GM12874 (cell line): ENCODE data around the gene ALK.

Experiments used
- TF ChIP-seq, protein P1 (sequence below): IDR thresholded peaks from 2 replicates; pipeline ENCODE4 v1.5.1; 2011; ENCODE audit warnings: low read depth, mild to moderate bottlenecking, control low read depth, low read length, moderate library complexity; ENCODE audit not compliant: insufficient read depth

ALK gene

DNA sequence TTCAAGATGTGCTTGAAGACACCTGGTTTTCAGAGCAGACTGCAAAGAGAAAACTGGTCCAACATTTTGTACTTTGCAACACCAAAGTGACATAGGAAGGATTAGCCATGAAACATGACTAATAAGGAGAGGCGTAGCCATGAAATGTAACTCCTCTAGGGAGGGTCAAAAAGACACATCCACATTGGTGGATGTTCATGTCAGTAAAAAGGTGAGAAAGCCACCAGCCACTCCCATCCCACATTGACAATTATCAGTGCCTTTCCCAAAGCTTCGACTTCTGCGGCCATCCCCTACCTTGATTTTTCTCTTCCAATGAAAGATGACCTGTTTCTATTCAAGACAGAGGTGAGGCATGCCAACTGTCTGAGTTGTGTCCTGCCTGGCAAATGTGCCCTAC is 223.2 kb downstream of the ALK start:
- TF ChIP-seq, protein P1, sequence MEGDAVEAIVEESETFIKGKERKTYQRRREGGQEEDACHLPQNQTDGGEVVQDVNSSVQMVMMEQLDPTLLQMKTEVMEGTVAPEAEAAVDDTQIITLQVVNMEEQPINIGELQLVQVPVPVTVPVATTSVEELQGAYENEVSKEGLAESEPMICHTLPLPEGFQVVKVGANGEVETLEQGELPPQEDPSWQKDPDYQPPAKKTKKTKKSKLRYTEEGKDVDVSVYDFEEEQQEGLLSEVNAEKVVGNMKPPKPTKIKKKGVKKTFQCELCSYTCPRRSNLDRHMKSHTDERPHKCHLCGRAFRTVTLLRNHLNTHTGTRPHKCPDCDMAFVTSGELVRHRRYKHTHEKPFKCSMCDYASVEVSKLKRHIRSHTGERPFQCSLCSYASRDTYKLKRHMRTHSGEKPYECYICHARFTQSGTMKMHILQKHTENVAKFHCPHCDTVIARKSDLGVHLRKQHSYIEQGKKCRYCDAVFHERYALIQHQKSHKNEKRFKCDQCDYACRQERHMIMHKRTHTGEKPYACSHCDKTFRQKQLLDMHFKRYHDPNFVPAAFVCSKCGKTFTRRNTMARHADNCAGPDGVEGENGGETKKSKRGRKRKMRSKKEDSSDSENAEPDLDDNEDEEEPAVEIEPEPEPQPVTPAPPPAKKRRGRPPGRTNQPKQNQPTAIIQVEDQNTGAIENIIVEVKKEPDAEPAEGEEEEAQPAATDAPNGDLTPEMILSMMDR, result no peak

DNA sequence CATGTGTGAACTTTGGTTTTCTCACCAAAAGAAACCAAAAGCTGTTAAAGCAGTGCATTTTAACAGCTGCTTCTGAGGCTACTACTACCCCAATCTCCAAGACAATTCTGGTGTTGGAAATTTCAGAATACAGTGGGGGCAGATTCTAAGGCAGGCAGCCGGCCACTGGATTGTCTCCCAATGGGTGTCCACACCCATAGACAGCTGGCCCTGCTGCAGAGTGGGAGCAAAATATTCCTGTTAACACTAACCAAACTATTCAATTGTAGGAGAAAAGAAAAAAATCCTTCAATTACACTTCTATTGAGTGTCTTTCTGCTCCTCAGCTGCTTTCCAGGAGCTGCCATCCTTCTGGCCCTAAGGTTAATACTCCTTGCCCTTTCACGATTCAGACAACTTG is 223.7 kb downstream of the ALK start:
- TF ChIP-seq, protein P1, result no peak

DNA sequence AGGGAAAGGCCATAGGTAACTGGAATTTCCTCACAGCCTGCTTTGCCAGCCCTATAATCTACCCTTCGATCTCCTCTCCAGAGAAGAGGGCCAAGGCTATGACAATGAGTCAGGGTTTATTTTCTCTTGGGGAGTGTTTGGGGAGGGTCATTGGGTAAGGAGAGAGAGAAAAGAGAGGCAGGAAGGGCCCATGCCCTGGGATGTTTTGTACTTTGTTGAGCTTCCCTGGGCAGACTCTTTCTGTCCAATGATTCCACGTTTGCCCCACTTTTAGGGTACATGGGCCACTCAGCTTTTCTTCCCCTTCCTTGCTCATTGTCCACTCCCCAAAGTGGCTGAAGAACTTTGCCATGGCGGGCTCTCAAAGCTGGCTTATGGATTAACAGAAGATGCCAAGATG is 224.2 kb downstream of the ALK start:
- TF ChIP-seq, protein P1, result no peak

DNA sequence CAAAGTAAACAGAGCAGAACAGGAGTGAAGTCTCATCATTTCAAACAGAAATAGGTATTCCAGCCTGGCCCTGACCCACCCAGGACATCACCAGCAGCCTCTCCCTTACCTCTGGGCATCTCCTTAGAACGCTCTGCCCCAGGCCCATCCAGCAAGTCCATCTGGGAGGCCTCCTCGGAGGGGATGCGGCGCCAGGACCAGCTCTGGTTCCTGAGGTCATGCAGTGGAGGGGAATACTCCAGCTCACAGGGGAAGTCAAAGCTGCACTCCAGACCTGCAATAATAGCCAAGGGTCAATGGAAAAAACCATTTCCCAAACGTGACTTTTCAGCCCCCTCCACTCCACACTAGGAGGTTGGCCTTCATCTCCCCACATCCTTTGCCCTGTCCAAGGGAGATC is 226.6 kb downstream of the ALK start:
- TF ChIP-seq, protein P1, result no peak

DNA sequence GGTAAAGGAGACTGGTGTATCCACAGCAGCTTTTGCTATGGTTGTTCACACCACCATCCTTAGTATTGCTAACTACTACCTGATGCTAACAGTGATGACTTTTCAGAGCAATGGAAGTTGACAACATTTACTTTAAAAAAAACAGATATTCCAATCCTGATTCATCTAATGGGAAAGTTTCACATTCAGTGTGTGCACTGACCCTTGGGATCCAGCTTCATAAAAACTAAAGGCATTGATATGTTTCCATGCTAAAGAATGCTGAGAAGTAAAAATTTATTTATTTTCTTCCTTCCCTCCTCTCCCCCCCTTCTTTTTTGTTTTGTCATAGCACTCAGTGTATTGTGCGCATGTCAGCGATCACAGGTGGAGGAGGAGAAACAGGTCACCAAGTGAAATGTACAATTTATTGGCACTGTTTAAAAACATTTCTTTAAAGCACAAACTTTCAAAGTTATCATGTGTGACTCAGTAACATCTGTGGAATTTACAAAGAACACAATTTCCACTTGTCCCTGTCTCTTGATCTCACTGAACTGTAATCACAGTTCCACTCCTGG is 229.9 kb downstream of the ALK start:
- TF ChIP-seq, protein P1, result no peak

DNA sequence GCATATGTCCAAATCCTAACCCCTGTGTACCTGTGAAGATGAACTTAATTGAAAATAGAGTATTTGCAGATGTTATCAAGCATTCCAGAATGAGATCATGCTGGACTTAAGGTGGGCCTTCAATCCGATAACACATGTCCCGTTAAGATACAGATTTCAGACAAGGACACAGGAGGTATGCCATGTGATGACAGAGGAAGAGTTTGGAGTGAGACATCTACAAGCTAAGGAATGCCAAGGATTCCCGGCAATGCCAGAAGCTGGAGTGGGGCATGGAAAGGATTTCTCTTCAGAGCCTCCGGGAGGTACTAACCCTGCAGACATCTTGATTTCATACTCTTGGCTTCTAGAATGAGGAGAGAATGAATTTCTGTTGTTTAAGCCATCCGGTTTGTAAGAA is 231.7 kb downstream of the ALK start:
- TF ChIP-seq, protein P1, result no peak

DNA sequence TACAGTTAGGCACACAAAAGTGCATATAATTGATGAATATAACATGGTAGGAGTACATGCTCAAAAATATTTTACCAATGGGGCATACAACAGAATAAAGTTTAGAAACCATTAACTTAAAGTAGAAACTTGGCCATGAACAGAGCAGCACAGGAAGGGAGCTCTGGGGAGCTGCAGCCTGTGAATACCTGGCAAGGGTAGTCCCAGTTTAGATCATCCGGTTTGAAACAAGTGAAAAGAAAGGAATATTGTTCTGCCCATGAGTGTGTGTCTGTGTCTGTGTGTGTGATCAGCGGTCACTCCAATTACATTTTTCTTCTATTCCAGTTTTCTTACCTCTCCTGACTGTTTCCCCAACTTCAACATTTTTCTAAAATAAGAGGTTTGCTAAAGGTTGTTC is 233.0 kb downstream of the ALK start:
- TF ChIP-seq, protein P1, result no peak
